ENCODE data around the gene GGA1. TPM values are rescaled to one million over a fixed set of nuclear protein-coding genes. Genes with fewer than 3 reads are reported as not detected.

The GGA1 gene
- total and polyA plus RNA-seq, 2 donors (not counting 1 experiment from before 2014, with no cell fraction given) = 137 to 154 TPM

DNA sequence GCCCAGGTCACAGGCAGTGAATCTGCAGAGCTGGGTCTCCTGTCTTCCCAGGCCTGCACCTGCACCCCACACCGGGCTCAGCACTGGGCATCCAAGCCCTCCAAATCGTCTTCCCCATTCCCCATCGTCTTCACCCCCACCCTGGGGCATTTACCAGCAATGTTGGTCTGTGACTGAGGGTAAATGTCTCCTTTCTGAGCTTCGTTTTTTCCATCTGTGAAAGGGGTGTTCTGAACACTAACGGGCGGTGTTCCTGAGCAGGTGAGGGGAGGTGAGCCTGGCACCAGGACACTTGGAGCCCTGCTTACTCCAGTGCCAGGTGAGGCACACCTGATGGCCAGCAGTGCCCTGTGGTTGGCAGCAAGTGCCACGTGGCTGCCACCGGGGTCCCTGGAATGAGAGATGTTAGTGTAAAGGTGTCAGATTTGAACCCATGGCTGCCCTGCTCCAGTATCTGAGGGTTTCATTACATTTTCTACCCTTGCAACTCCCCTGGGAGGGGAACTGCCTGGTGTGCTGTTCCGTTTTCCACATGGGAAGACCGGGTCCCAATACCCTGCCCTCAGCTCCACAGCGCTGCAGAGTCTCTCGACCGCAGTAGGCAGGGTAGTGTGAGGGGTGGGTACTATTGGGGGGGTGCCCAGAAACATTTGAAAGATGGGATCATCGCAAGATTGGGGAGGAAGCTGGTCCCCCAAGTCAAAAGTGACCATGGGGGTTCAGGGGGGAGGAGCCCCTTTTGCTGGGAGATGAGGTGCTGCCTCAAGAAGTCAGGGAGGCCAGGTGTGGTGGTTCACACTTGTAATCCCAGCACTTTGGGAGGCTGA, 46.4 kb upstream of the GGA1 start:
- Histone ChIP-seq H3K79me2 (ENCODE audit: control insufficient read depth, insufficient read depth, low read length) (no peaks in the 10 kb centered on the region), H2AFZ (ENCODE audit: insufficient read depth, low read depth, low read length, poor library complexity, severe bottlenecking) (no peak overlapping the region), H3K4me1 (ENCODE audit: control insufficient read depth in 2 of 2, insufficient read depth in 2 of 2, low read length in 2 of 2) (peaks cover 35 to 40% of the 10 kb centered on the region in 2 donors), H3K4me3 (ENCODE audit: control extremely low read depth in 1 of 5, extremely low read depth in 1 of 5, insufficient read depth in 1 of 5, low read depth in 2 of 5, low read length in 4 of 5) (no peak overlapping the region), H3K27me3 (replicated peaks in 1 of 4; ENCODE audit: control extremely low read depth in 1 of 4, control insufficient read depth in 3 of 4, insufficient read depth in 4 of 4, low read length in 3 of 4) (peaks cover 0 to 57% (median 25%) of the 10 kb centered on the region in 4 experiments), H3K9ac (ENCODE audit: low read length) (no peak overlapping the region), H3K4me2 (replicated peaks; ENCODE audit: low read depth, low read length, poor library complexity, severe bottlenecking) (peak overlapping the region; percentile 91), H4K20me1 (ENCODE audit: control insufficient read depth, insufficient read depth, low read length, poor library complexity, severe bottlenecking) (no peaks in the 10 kb centered on the region), H3K36me3 (replicated peaks in 1 of 2; ENCODE audit: control extremely low read depth in 1 of 2, control insufficient read depth in 1 of 2, extremely low read depth in 1 of 2, insufficient read depth in 2 of 2, low read length in 1 of 2) (no peaks in the 10 kb centered on the region), H3K27ac (ENCODE audit: low read length in 2 of 2) (no peak overlapping the region), H3K9me3 (ENCODE audit: control extremely low read depth in 1 of 3, control insufficient read depth in 2 of 3, insufficient read depth in 1 of 3, low read length in 2 of 3) (peaks cover 0 to 22% (median 0%) of the 10 kb centered on the region in 3 donors)
- Mint-ChIP-seq H3K4me1 (peaks cover 34% of the 10 kb centered on the region), H3K9me3 (ENCODE audit: insufficient read depth) (no peaks in the 10 kb centered on the region), H3K27me3 (peaks cover 36% of the 10 kb centered on the region), H3K27ac (peak overlapping the region; percentile 67), H3K4me3 (peak overlapping the region; percentile 78)
- POLR2A ChIA-PET = interaction anchor here (0.6 kb wide), 1 partner anchor 78 kb away, joined by 7 read pairs; no protein-coding TSS in a partner anchor
- intact Hi-C loops (cut with micrococcal nuclease) = no loop called here
- no peak for ATAC-seq (ENCODE audit: low read depth)
- CTCF ChIA-PET = interaction anchor here (0.6 to 4.8 kb wide), 12 partner anchors 9 to 376 kb away, joined by 3 to 69 read pairs (median 4); no protein-coding TSS in a partner anchor
- DNase-seq = no peak
- WGBS (ENCODE audit: insufficient coverage) = 94% methylated on average over 9 of the region's 14 CpGs
- no peak for TF ChIP-seq EZH2 (IDR thresholded peaks at IDR 0.05; ENCODE audit: borderline replicate concordance, insufficient read depth, low read depth, low read length, poor library complexity, severe bottlenecking)
- TF ChIP-seq, protein P1, sequence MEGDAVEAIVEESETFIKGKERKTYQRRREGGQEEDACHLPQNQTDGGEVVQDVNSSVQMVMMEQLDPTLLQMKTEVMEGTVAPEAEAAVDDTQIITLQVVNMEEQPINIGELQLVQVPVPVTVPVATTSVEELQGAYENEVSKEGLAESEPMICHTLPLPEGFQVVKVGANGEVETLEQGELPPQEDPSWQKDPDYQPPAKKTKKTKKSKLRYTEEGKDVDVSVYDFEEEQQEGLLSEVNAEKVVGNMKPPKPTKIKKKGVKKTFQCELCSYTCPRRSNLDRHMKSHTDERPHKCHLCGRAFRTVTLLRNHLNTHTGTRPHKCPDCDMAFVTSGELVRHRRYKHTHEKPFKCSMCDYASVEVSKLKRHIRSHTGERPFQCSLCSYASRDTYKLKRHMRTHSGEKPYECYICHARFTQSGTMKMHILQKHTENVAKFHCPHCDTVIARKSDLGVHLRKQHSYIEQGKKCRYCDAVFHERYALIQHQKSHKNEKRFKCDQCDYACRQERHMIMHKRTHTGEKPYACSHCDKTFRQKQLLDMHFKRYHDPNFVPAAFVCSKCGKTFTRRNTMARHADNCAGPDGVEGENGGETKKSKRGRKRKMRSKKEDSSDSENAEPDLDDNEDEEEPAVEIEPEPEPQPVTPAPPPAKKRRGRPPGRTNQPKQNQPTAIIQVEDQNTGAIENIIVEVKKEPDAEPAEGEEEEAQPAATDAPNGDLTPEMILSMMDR (IDR thresholded peaks at IDR 0.05) = peak; percentile 42

All from B cell (primary cell).